ENCODE measurements around the gene RNU6-1.

DNA sequence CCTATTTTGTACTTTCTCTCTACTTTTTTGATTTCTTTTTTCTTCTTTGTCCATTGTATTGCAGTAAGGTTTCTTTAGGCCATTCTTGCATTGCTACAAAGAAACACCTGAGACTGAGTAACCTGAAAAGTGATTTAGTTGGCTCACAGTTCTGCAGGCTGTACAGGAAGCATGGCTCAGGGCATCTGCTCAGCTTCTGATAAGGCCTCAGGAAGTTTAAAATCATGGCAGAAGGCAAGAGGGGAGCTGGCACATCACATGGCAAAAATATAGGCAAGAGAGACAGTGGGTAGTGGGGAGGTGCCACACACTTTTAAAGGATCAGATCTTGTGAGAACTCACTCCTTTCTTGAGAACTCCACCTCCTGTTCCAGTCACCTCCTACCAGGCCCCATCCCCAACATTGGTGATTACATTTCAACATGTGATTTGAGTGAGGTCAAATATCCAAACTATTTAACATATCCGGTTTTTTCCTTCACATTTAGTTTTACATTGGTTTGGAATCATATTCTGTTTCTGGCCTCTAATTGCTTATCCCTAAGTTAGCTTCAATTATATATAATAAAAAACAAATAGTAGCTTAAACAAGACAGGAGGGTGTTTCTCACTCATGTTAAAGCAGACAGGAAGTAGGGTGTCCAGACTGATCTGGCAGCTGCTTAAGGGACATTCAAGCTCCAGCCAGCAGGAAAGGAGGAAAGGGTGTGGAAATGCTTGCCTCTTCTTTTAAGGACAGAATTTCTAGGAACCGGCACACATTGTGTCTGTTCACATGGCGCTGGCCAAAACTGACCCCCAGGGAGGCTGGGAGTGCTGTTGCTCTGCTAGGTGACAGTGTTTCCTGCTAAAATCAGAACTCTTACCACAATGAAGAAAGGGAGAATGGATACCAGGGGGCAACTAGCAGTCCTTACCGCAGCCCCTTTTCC lies 43.4 kb downstream of the RNU6-1 start:
- TF ChIP-seq, protein P1, sequence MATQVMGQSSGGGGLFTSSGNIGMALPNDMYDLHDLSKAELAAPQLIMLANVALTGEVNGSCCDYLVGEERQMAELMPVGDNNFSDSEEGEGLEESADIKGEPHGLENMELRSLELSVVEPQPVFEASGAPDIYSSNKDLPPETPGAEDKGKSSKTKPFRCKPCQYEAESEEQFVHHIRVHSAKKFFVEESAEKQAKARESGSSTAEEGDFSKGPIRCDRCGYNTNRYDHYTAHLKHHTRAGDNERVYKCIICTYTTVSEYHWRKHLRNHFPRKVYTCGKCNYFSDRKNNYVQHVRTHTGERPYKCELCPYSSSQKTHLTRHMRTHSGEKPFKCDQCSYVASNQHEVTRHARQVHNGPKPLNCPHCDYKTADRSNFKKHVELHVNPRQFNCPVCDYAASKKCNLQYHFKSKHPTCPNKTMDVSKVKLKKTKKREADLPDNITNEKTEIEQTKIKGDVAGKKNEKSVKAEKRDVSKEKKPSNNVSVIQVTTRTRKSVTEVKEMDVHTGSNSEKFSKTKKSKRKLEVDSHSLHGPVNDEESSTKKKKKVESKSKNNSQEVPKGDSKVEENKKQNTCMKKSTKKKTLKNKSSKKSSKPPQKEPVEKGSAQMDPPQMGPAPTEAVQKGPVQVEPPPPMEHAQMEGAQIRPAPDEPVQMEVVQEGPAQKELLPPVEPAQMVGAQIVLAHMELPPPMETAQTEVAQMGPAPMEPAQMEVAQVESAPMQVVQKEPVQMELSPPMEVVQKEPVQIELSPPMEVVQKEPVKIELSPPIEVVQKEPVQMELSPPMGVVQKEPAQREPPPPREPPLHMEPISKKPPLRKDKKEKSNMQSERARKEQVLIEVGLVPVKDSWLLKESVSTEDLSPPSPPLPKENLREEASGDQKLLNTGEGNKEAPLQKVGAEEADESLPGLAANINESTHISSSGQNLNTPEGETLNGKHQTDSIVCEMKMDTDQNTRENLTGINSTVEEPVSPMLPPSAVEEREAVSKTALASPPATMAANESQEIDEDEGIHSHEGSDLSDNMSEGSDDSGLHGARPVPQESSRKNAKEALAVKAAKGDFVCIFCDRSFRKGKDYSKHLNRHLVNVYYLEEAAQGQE (IDR thresholded peaks at IDR 0.05; ENCODE audit: insufficient replicate concordance, low read depth): no peak
- TF ChIP-seq CTCF (IDR thresholded peaks at IDR 0.05; ENCODE audit: insufficient read depth, low read length) (no peak), POLR2AphosphoS5 (IDR thresholded peaks at IDR 0.05; ENCODE audit: low read depth) (no peak), GABPA (IDR thresholded peaks at IDR 0.05; ENCODE audit: low read depth) (no peak)
